C4-2B (cell line): Measurements from ENCODE around the gene PRUNE2.

ENCODE experiments used
- CTCF ChIP-seq: fragments of 450-650 bp; conservative IDR thresholded peaks from 2 replicates; pipeline ENCODE4 v1.5.1; 2017; ENCODE audit warnings: mild to moderate bottlenecking
- ZFX ChIP-seq: fragments of 450-650 bp; IDR thresholded peaks from 2 replicates; pipeline ENCODE4 v1.6.1; 2017

- TF ChIP-seq CTCF (no peak), ZFX (no peak)
Measured at GRCh38 chr9:76613150-76613781, 292.6 kb downstream of the PRUNE2 start.
